HG02938 (cell line): Measurements from ENCODE around the gene CATSPER4.

Source experiments
- ATAC-seq: cut with Tn5 transposase; IDR thresholded peaks from one replicate; pipeline ENCODE4 v1.9.1; 2021; ENCODE audit warnings: mild to moderate bottlenecking, moderate library complexity; ENCODE audit not compliant: unreplicated experiment

The CATSPER4 gene

GRCh38 chr1:26234644-26235370, 44.4 kb downstream of the CATSPER4 start:
- peak; percentile 1 for ATAC-seq

GRCh38 chr1:26237230-26237966, 47.0 kb downstream of the CATSPER4 start:
- ATAC-seq, result no peak

- no peak for ATAC-seq
Observed at GRCh38 chr1:26239936-26240335, 49.5 kb downstream of the CATSPER4 start.
